Astrocyte of the cerebellum (primary cell): ENCODE results near the gene IL19.

Experiments used
- DNase-seq: peaks from one replicate; pipeline ENCODE4 v3.0.0-alpha.2; 2011; ENCODE audit warnings: low read depth
- H3K4me3 ChIP-seq: 2 replicates; pipeline ENCODE4 v1.5.1; 2011; ENCODE audit warnings: mild to moderate bottlenecking, low read depth, low read length, moderate library complexity
- CTCF ChIP-seq: IDR thresholded peaks from 2 replicates; pipeline ENCODE4 v1.5.1; 2012; ENCODE audit warnings: low read length, low read depth, moderate library complexity, mild to moderate bottlenecking; ENCODE audit errors: missing control alignments
- in situ Hi-C: cut with HindIII; loops from 2 replicates; pipeline ENCODE4 v1.10.0; 2017; ENCODE audit warnings: low sequenced_read_pairs

The IL19 gene

GRCh38 chr1:206739411-206740076 is 31.0 kb upstream of the IL19 start:
- H3K4me3 ChIP-seq: no peak overlapping the region
- TF ChIP-seq CTCF: no peak
- DNase-seq: no peak
- in situ Hi-C loops: loop anchor here (25.0 kb wide), 1 partner anchor 173 kb away; the partner anchor contains the start of gene FCMR

GRCh38 chr1:206741142-206741701 is 29.4 kb upstream of the IL19 start:
- TF ChIP-seq CTCF: no peak
- in situ Hi-C loops: loop anchor here (25.0 kb wide), 1 partner anchor 171 kb away; the partner anchor contains the start of gene FCMR
- no peak for DNase-seq

GRCh38 chr1:206742719-206743383 is 27.7 kb upstream of the IL19 start:
- no peak for TF ChIP-seq CTCF
- no peak for DNase-seq
- no peak overlapping the region for H3K4me3 ChIP-seq
- in situ Hi-C loops: loop anchor here (25.0 kb wide), 1 partner anchor 169 kb away; the partner anchor contains the start of gene FCMR

More at GRCh38 chr1:206741142-206741701, 29.4 kb upstream of the IL19 start:
- H3K4me3 ChIP-seq: no peak overlapping the region

GRCh38 chr1:206744683-206745082 is 25.9 kb upstream of the IL19 start:
- TF ChIP-seq CTCF: no peak
- no peak overlapping the region for H3K4me3 ChIP-seq
- DNase-seq: no peak
- in situ Hi-C loops: loop anchor here (25.0 kb wide), 1 partner anchor 168 kb away; the partner anchor contains the start of gene FCMR

- no peak overlapping the region for H3K4me3 ChIP-seq
- TF ChIP-seq CTCF: no peak
- no peak for DNase-seq
- in situ Hi-C loops: loop anchor here (25.0 kb wide), 1 partner anchor 167 kb away; the partner anchor contains the start of gene FCMR
Measured at GRCh38 chr1:206745301-206745700, 25.3 kb upstream of the IL19 start.

GRCh38 chr1:206748348-206749030 is 22.1 kb upstream of the IL19 start:
- in situ Hi-C loops: loop anchor here (25.0 kb wide), 1 partner anchor 164 kb away; the partner anchor contains the start of gene FCMR
- DNase-seq: no peak
- TF ChIP-seq CTCF: no peak
- H3K4me3 ChIP-seq: no peak overlapping the region
